Suppressor macrophage treated with lipopolysaccharide for 1 hour (primary cell): Measurements from ENCODE around the gene MYCBPAP.
A peak's percentile ranks its signal among the peaks of the same experiment; 100 is the strongest.

Experiments
- DNase-seq, 3 donors: peaks; one replicate each; pipeline ENCODE4 v3.0.0-alpha.2; 2020 to 2022

Gene MYCBPAP, protein sequence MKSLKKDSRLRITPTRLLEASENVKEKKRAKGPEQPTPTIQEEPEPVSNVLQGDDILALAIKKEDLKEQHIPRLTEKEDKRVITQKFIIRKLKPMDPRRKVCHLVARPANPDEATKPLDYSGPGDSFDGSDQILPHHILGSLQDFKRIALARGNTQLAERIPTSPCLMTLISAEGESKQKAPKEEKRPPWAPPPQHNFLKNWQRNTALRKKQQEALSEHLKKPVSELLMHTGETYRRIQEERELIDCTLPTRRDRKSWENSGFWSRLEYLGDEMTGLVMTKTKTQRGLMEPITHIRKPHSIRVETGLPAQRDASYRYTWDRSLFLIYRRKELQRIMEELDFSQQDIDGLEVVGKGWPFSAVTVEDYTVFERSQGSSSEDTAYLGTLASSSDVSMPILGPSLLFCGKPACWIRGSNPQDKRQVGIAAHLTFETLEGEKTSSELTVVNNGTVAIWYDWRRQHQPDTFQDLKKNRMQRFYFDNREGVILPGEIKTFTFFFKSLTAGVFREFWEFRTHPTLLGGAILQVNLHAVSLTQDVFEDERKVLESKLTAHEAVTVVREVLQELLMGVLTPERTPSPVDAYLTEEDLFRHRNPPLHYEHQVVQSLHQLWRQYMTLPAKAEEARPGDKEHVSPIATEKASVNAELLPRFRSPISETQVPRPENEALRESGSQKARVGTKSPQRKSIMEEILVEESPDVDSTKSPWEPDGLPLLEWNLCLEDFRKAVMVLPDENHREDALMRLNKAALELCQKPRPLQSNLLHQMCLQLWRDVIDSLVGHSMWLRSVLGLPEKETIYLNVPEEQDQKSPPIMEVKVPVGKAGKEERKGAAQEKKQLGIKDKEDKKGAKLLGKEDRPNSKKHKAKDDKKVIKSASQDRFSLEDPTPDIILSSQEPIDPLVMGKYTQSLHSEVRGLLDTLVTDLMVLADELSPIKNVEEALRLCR

DNA sequence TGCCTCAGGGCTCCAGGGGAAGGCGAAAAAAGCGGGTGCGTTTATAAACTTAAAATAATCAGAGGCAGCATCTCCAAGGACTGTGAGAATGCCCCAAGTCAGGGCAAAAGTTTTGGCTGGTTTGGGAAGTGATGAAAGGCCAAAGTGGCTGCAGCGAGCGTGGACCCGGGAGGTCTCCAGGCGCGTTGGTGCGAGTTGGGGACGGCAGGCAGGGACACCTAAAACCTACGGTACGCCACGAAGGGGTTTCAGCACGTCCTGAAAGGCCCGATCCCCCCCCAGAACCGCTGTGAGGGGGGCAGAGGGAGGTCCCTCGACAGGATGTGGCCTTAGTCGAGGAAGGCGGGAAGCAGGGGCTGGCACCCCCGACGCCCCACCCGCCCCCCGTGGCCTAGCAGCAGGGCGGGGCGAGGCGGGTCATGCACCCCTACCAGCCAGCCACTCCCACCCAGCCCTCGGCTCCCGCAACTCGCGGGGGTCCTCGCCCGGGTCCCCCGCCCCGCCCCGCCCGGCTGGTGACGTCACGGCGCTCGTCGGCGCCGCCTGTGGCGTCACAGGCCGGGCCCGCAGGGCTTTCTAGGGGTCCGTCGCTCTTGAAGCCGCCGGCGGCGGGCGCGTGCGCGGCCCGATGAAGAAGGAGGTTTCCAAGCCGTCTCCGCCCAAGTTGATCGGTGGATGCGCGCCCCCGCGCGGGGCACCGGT is at the start of gene MYCBPAP:
Gene MYCBPAP, plus strand, starts transcription at position 569 of the 702 bp plus-strand sequence. CDS start 236 bp downstream, outside the sequence.
- peak; percentile 74 to 88 (median 77) for DNase-seq

DNA sequence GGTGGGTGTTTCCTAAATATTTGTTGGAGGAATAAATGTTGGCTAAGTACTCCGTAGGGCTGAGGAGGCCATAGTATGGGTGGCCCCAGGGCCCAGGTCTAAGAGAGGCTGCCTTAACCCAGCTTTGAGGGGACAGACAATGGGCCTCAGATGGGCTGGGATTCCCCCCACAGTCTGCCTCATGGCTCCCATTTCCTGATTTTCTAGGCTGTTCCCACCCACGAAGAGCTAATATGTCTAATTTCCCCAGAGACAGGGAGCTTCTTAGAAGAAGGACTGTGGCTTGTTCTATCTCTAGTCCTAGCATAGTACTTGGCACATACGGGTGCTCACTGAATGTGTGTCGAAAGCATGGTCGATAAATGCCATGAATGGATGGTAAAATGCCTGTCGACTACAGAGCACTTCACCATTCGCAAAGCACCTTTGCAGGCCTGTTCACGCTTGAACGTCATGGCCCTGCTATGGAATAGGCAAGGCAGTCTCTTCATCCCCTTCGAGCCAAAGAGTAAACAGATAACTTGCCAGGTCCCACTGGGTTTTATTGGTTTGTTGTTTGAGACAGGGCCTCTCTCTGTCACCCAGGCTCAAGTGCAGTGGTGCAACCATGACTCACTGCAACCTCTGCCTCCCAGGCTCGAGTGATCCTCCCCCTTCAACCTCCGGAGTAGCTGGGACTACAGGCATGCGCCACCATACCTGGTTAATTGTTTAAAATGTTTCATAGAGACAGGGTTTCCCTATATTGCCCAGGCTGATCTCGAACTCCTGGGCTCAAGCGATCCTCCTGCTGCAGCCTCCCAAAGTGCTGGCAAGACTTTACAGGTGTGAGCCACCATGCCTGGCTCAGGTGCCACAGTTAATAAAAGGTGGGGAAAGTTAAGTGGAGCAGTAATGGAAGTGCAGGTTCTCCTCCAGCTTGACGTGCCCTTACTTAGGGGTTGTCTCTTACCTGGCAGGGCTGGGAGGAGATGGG is 49.2 kb upstream of the MYCBPAP start:
- peak; percentile 65 to 77 (median 69) for DNase-seq

DNA sequence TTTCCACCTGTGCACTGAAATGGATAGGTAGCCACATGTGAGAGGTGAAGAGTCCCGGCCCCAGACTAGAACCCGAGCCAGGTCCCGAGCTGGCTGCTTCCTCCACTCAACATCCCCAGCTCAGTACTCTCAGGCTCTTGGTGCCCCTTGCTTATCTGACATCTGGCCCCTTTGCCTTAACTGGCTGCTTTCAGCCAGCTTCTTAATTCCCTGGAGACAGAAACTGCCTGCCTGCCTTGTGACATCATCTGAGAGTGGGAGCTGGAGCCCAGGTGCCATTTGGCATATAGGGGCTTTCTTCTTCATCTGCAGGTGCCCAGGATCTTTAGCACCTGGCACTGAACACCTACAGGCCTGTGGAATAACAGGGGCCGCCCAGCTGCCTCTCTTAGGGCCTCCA is 48.5 kb upstream of the MYCBPAP start:
- DNase-seq: no peak

DNA sequence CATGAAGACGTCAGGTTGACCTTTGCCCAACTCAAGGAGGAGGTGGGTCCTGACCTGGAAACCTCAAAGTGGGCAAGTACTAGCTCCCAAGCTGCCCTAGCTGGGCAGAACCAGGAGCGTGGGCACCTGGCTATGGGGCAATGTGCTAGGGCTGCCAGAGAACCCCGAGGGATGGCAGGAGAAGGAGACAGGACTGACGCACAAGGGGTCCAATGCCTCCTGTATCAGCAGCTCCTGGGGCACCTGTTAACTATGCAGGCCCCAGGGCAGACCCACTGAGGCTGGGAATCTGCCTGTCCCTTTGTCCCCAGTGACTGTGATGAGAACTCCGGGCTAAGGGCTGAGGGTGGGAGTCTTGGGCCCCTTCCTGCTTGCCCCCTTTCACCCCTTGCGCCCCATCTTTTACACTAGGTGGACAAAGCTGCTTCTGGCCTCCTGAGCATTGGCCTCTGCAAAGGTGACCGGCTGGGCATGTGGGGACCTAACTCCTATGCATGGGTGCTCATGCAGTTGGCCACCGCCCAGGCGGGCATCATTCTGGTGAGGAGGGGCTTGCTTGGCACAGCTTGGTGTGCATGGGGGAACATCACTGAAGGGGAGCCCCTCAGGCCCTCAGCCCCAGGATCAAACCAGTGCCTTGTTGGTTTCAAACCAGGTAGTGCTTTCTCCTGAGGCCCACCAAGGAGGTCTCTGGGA is 47.3 kb upstream of the MYCBPAP start:
- DNase-seq: no peak

DNA sequence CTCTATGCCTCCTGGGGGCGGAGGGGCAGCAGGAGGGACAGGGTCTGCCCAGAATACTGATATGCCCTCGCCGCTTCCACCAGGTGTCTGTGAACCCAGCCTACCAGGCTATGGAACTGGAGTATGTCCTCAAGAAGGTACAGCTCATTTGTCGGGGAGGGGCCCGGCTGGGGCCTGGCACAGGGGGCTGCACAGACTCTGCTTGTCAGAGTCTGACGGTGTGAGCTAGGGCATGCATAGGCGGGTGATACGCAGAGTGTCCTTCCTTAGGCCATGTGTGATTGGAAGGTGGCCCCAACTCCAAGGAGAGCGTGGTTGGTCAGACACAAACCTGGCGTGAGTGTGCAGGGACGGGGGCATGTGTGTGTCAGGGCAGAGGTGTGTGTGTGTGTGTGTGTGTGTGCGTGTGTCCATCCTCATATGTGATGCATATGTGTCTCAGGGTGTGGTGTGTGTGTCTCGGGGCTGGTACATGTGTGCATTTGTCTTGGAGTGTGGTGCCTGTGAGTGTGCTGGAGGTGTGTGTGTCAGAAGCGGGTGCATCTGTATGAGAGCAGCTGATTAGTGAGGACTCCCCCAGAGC is 46.6 kb upstream of the MYCBPAP start:
- no peak for DNase-seq

DNA sequence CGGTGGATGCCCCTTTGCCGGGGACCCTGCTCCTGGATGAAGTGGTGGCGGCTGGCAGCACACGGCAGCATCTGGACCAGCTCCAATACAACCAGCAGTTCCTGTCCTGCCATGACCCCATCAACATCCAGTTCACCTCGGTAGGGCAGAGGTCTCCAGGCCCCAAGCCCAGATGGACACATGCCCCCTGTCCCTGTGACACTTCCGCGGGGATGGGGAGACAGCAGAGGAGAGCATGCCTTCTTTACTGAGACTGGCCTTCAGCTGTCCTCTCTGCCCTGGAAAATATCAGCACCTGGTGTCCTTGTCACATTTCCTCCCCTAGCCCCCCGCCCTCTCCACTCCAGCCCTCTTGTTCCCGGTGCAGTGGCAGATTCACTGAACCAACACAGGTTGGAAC is 45.8 kb upstream of the MYCBPAP start:
- no peak for DNase-seq

DNA sequence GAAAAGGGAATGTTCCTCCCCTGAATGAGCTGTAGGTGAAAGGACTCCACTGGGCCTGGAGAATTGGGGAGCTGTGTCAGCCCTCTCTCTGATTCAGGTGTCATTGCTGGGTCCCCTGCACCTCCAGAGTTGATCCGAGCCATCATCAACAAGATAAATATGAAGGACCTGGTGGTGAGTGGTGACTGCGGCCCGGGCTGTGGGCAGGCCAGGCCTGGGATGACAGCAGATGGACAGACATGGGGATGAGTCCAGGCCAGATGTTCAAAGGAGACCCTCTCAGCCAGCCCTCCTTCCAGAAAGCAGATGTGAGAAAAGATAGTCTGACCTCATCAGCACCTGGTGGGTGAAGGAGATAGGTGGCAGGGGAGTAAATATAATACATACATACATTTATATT is 44.1 kb upstream of the MYCBPAP start:
- DNase-seq: no peak

DNA sequence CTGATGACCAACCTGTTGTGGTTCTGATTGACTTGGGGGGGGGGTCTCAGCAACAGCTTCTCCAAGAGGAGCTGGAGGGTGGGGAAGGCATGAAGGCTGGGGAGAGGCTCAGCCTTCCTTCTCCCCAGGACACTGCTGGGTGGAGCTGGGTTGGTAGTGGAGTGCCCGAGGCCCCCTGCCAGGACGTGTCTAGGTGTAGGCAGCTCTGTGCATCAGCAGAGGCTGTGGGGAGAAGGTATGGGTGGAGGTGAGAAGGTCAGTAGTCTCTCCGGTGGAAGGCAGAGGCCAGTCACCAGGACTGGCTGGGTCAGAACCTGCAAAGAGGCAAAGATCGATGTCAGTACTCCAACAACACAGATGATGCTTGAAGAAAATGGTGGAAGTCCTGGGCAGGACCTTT is 43.5 kb upstream of the MYCBPAP start:
- no peak for DNase-seq

DNA sequence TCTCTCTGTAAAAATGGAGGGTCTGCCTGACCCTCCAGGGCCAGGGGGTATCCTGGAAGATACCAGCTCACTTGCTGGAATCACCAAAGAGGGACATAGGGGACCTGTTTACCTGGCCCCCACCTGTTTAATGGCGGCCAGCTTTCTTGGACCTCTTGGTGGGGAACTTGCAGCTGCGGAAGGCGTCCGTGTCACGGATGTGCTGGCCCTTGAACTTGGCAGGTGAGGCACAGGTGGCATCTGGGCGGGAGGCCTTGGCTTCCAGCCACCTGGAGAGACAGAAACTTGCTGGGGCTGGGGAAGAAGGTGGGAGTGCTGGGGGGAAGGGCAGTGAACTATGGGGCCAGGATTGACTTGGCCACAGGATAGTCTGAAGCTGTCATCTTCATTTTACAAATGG is 43.1 kb upstream of the MYCBPAP start:
- DNase-seq: no peak

DNA sequence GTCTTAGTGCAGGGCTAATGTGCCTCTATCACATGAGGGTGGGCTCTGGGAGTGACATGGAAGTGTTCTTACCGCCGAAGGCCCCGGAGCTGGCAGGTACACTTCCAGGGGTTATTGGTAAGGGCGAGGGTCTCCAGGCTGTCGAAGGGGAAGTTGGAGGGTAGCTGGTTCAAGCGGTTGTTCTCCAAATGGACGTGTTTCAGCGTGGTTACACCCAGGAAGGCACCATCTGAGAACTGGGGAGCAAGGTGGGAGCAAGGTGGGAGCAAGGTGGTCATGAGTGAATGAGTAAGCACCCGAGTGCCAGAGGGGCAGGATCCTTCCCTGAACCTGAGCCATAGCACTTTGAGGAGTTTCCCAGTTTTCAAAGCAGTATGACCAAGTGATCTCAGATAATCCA is 42.6 kb upstream of the MYCBPAP start:
- DNase-seq: no peak

DNA sequence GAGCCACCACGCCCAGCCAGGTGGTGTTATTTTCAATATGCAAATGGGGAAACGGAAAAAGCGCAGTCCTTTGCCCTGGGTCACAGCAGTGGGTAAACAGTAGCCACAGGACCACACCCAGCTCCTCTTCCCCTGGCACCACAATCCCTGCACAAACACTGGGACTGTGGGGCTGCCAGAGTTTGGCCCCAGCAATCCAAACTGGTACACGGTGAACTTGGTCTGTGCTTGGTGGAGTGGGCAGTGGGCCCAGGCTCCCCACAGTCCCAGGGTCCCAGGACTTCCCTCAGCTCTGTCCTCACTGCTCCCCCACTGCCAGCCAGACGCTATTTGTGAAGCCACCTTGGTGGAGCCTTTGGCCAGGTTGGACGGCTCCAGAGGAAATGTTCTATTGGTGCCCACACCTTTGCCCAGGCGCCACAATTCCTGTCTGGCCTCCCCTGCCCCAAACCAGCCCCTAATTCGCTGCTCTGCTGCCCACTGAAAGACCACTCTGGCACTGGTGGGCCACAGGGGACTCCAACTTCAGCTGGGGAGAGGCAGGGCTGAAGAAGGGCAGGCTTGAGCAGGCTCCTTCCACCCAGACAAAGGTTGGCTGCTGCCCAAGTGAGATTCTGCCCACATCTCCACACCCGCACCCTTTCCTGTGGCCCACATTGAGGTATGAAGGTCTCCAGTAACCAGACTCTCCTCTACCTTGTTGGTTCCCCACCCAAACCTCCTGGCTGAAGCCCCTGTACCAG is 41.7 kb upstream of the MYCBPAP start:
- no peak for DNase-seq

DNA sequence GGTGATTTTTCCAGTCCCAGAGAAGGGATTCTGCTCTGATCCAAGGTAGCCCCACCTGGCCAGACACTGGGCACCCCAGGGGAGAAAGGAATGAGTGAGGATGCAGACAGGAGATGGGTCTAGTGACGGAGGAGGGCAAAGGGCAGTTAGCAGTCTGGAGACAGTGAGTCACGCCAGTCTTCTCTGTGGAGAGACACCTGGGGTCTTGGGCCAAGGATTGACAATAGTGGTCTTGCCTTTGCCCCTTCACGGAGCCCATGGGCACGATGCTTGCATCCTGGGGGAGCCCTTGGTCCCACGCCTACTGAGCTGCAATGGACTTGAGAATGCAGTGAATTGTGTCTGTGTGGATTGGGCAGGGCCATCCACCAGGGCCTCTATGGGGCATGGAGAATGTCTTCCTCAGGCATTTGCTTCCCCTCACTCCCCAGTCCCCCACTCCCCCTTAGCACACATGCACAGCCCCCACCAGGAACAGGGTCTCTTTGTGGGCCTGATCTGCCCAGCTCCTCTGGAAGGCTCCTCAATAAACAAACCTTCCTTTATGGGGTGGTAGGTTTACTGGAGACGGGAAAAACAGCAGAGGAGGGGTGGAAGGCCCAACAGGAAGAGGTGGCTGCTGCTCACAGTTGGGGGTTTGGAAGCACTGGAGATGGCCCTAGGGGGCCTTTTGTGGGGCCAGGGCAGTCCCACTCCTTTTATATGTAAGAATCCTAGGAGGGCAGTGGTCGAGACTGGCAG is 41.0 kb upstream of the MYCBPAP start:
- no peak for DNase-seq

DNA sequence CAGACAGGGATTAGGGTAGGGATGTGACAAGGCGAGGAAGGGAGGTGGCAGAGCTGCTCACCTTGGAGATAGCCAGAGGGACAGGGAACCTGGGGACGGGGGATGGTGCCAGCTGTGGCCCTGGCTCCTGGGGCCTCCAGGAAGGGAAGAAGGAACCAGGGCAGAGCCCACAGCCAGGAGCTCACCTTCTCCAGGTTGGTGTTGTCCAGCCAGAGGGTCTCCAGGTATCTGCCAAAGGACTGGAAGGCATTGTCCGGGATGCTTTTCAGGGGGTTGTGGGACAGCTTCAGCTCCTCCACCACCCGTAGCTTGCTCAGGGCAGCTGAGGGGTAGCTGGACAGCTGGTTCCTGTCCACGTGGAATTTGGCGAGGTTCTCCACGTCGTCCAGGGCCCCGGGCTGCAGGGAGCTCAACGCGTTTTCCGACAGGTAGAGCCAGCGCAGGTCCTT is 40.4 kb upstream of the MYCBPAP start:
- DNase-seq: no peak

DNA sequence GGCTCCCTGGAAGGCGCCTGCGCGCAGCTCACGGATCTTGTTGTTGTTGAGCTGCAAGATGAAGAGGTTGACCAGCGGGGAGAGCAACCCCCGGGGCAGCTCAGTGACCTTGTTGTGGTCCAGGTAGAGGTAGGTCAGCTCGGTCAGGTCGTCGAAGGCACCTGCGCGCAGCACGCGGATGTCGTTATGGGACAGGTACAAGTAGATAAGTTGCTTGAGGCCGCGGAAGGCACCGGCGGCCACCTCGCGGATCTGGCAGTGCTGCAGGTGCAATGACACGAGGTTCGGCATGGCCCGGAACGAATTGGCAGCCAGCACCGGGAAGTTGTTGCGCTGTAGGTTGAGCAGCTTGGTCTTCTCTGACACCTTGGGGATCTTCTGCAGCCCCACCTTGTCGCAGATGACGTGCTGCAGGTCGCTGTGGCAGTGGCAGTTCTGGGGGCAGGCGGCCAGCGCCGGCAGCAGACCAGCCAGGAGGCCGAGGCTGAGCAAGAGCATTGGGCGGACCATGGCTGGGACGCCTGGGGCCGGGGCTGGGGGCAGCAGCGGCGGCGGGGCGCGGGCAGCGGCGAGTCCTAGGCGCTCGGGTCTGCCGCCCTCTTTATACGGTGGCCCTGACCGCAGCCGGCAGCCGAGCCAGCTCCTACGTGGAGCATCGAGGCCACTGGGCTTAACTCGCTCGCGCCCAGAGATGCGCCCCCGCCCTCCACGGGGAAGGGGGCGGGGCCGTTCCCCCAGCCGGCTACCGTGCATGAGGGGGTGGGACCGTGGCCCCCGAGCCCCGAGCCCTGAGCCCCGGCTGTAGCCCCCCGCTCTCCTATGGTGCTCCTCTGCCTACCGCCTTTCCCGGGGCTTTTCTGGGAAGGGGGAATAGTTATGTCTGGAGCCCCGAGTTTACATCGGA is 39.7 kb upstream of the MYCBPAP start, which contains the start of gene CHAD:
Gene CHAD, minus strand, starts transcription at position 577 of the 904 bp plus-strand sequence. Its CDS starts 67 bp downstream, at position 510.
- DNase-seq: no peak

DNA sequence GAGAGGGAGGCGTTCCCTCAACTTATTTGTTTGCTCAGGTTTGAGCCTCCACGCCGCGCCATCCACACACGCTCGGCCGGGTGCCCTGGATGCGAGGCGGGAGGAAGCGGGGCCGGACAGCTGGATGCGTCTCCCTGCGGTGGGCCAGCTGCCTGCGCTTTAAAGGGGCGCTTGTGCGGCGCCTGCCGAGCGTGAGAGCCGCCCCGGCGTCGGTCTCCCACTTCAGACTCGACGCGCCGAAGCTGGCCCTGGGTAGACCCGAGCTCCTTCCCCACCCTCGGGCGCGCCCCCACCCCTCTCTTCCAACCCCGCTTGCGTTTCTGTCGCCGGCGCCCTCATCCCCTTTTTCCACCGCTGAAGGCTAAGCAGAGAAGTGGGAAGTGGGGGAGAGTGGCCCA is 39.0 kb upstream of the MYCBPAP start:
- DNase-seq: no peak

DNA sequence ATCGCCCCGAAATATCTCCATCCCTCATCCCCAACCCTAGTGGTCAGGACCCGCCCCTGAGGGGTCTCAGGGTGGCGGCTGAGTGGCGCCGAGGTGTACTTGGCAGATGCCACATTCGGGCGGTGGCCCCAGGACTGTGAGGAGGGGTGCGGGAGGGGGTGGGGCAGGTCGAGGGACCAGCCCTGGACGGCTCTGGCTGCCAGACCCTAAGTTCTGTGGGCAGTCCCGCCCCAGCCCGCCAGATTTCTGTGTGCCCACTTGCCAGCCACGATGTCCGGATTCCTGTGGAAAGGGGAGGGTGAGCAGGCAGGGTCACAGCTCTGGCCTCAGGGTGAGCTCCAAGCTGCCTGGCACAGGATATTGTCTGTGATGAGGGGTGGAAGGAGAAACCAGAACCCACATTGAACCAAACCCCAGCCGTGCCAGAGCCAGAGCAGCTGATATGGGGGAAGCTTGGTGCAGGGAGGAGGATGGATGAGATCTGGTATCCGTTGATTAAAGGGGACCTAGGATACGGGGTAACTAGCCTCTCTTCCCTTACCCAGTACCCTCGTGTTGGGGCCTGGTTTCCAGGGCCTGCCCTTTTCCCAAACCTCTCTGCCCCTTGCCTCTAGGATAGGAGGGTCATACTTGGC is 38.5 kb upstream of the MYCBPAP start:
- no peak for DNase-seq

DNA sequence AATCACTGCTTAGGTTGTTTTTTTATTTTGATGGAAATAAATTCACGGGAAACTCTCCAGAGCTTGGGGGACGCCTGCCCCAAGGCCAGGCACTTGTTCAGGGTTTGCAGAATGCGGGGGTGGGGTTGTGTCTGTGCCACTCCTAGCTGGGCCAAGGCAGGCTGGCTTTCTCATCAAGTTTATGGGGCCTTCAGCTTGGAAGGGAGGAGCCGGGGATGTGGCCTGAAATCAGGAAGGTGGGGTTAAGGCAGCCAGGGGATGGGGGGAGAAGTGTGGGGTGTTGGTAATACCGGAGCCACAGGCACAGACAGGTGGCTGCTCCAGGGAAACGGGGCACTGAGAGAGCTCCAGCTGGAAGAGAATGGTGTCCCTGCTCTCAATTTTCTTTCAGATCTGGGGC is 37.8 kb upstream of the MYCBPAP start:
- no peak for DNase-seq
